ENCODE results near the gene DCP1B. TPM values are rescaled to one million over a fixed set of nuclear protein-coding genes. Genes with fewer than 3 reads are reported as not detected.
A peak's percentile ranks its signal among the peaks of the same experiment; 100 is the strongest.

DCP1B gene
- total RNA-seq, 1 donor from 2014 or later: 3.7 TPM

DNA sequence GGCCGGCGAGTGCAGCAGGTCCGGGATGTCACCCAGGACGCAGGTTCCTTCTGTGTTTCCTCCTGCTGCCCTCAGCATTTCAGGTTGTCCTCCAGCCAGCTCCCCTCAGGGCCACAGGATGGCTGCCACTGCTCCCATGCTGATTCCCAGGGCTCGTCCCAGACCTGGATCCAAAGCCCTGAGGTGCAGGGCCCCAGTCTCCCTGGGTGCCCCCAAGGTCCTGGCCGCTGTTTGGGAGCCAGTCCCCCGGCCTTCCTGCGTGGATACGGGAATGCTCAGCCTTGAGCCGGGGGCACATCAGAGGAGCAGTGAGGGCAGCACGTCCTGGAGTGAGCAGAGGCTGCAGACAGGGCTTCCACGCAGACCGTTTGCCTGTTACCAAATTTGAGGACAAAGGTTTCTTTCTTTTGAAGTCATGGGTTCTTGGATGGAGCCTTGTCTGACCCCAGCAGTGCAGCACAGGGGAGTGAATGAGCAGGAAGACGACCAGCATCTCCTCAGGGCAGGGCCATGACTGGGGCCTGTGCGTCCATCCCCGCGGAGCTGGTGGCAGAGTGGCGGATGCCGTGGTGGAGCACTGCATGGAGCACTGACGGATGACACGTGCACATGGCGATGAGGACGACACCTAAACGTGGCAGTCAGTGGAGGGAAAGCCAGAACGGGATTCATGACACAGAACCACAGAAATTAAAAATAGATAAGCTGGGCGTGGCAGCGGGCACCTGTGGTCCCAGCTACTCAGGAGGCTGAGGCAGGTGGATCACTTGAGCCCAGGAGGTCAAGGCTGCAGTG, 73.3 kb downstream of the DCP1B start:
- Histone ChIP-seq H3K9me3 (ENCODE audit: control insufficient read depth in 3 of 3, low read length in 3 of 3) (no peaks in the 10 kb centered on the region), H3K36me3 (ENCODE audit: control insufficient read depth in 3 of 3, insufficient read depth in 3 of 3, low read length in 3 of 3) (no peaks in the 10 kb centered on the region), H3K4me1 (ENCODE audit: control insufficient read depth in 3 of 3, insufficient read depth in 3 of 3, low read length in 3 of 3) (peaks cover 29 to 63% (median 45%) of the 10 kb centered on the region in 3 donors), H3K4me3 (ENCODE audit: low read length in 3 of 3) (no peak overlapping the region), H3K27ac (ENCODE audit: low read depth, low read length) (no peak overlapping the region), H3K9ac (ENCODE audit: low read depth in 1 of 3, low read length in 3 of 3) (no peak overlapping the region), H3K27me3 (ENCODE audit: control insufficient read depth in 3 of 3, insufficient read depth in 3 of 3, low read length in 3 of 3) (peaks cover 0 to 12% (median 5%) of the 10 kb centered on the region in 3 donors)

DNA sequence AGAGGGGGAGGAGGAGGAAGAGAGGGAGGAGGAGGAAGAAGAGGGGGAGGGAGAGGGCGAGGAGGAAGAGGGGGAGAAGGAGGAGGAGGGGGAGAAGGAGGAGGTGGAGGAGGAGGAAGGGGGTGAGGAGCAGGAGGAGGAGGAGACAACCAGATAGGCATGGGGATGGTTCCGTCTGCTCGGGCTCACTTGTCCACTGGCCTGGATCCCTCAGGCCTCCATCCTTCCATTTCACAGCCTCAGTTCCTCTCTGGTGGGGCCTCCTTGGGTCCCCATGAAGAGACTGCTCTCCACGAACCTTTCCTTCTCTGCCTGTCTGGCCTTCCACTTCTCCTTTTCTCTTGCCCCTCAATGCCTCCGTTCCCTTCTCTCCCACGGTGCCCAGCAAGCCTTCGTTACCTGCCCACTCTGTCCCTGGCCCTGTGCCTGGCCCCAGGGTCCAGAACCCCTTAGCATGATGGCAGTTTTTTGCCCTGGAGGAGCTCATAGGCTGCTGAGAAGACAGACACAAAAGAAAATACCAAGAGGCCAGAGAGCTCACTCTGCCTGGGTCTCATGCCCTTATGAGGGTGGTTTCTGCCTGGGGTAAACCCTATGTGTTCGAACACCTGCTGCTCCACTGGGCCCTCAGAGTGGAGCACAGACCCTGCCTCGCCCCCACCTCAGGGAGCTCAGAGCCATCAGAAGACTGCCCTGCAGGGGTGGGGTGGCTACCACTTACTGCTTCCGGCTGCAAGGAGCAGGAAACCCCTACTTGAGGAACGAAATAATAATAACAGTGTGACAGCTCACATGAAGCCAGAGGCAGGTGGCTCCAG, 74.1 kb downstream of the DCP1B start:
- H3K9ac ChIP-seq (ENCODE audit: low read depth in 1 of 3, low read length in 3 of 3): no peak overlapping the region
- H3K36me3 ChIP-seq (ENCODE audit: control insufficient read depth in 3 of 3, insufficient read depth in 3 of 3, low read length in 3 of 3): no peaks in the 10 kb centered on the region
- H3K9me3 ChIP-seq (ENCODE audit: control insufficient read depth in 3 of 3, low read length in 3 of 3): no peaks in the 10 kb centered on the region
- no peak overlapping the region for H3K4me3 ChIP-seq (ENCODE audit: low read length in 3 of 3)
- H3K27me3 ChIP-seq (ENCODE audit: control insufficient read depth in 3 of 3, insufficient read depth in 3 of 3, low read length in 3 of 3): peaks cover 2 to 15% (median 5%) of the 10 kb centered on the region in 3 donors
- peaks cover 34 to 63% (median 47%) of the 10 kb centered on the region in 3 donors for H3K4me1 ChIP-seq (ENCODE audit: control insufficient read depth in 3 of 3, insufficient read depth in 3 of 3, low read length in 3 of 3)
- no peak overlapping the region for H3K27ac ChIP-seq (ENCODE audit: low read depth, low read length)

- no peaks in the 10 kb centered on the region for H3K9me3 ChIP-seq (ENCODE audit: control insufficient read depth in 3 of 3, low read length in 3 of 3)
- peaks cover 41 to 65% (median 53%) of the 10 kb centered on the region in 3 donors for H3K4me1 ChIP-seq (ENCODE audit: control insufficient read depth in 3 of 3, insufficient read depth in 3 of 3, low read length in 3 of 3)
- H3K27me3 ChIP-seq (ENCODE audit: control insufficient read depth in 3 of 3, insufficient read depth in 3 of 3, low read length in 3 of 3): peaks cover 2 to 16% (median 5%) of the 10 kb centered on the region in 3 donors
- no peak overlapping the region for H3K9ac ChIP-seq (ENCODE audit: low read depth in 1 of 3, low read length in 3 of 3)
- no peaks in the 10 kb centered on the region for H3K36me3 ChIP-seq (ENCODE audit: control insufficient read depth in 3 of 3, insufficient read depth in 3 of 3, low read length in 3 of 3)
- H3K27ac ChIP-seq (ENCODE audit: low read depth, low read length): no peak overlapping the region
- no peak overlapping the region for H3K4me3 ChIP-seq (ENCODE audit: low read length in 3 of 3)
Observed at GRCh38 chr12:1929241-1929984, 74.8 kb downstream of the DCP1B start.

GRCh38 chr12:1928439-1929121, 75.7 kb downstream of the DCP1B start:
- Histone ChIP-seq H3K9ac (ENCODE audit: low read depth in 1 of 3, low read length in 3 of 3) (no peak overlapping the region), H3K27me3 (ENCODE audit: control insufficient read depth in 3 of 3, insufficient read depth in 3 of 3, low read length in 3 of 3) (peaks cover 2 to 16% (median 5%) of the 10 kb centered on the region in 3 donors), H3K4me1 (ENCODE audit: control insufficient read depth in 3 of 3, insufficient read depth in 3 of 3, low read length in 3 of 3) (peaks cover 38 to 62% (median 52%) of the 10 kb centered on the region in 3 donors), H3K27ac (ENCODE audit: low read depth, low read length) (no peak overlapping the region), H3K4me3 (ENCODE audit: low read length in 3 of 3) (no peak overlapping the region), H3K9me3 (ENCODE audit: control insufficient read depth in 3 of 3, low read length in 3 of 3) (no peaks in the 10 kb centered on the region), H3K36me3 (ENCODE audit: control insufficient read depth in 3 of 3, insufficient read depth in 3 of 3, low read length in 3 of 3) (no peaks in the 10 kb centered on the region)

DNA sequence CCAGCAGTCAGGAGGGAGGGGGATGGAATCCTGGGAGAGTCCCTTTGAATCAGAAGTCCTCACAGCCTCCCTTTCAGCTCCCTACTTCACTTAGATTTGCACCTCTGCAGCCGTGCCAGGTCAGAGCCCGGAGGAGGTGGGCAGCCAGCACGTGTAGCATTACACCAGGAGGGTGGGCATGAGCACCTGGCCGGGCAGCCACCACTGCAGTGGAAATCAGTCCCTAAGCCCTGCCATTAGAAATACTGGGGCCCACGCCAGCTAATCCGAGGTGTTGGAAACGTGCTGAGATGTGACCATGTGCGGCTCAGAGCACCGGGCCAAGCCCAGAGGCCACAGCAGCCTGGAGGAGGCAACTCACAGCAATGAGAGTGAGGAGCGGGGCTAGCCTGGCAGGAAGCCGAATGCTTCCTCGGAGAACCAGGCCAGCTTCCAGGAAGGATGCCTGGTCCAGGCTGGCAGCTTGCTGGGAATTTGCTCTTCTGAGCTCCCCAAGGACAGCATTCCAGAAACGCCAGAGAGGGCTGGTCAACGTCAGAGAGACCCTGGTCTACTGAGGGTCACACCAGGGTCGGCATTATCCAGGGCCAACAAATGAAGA, 76.4 kb downstream of the DCP1B start:
- Histone ChIP-seq H3K36me3 (ENCODE audit: control insufficient read depth in 3 of 3, insufficient read depth in 3 of 3, low read length in 3 of 3) (no peaks in the 10 kb centered on the region), H3K9ac (ENCODE audit: low read depth in 1 of 3, low read length in 3 of 3) (no peak overlapping the region), H3K4me3 (ENCODE audit: low read length in 3 of 3) (no peak overlapping the region), H3K27ac (ENCODE audit: low read depth, low read length) (no peak overlapping the region), H3K27me3 (ENCODE audit: control insufficient read depth in 3 of 3, insufficient read depth in 3 of 3, low read length in 3 of 3) (peaks cover 5 to 18% (median 5%) of the 10 kb centered on the region in 3 donors), H3K4me1 (ENCODE audit: control insufficient read depth in 3 of 3, insufficient read depth in 3 of 3, low read length in 3 of 3) (peaks cover 32 to 58% (median 45%) of the 10 kb centered on the region in 3 donors), H3K9me3 (ENCODE audit: control insufficient read depth in 3 of 3, low read length in 3 of 3) (no peaks in the 10 kb centered on the region)

DNA sequence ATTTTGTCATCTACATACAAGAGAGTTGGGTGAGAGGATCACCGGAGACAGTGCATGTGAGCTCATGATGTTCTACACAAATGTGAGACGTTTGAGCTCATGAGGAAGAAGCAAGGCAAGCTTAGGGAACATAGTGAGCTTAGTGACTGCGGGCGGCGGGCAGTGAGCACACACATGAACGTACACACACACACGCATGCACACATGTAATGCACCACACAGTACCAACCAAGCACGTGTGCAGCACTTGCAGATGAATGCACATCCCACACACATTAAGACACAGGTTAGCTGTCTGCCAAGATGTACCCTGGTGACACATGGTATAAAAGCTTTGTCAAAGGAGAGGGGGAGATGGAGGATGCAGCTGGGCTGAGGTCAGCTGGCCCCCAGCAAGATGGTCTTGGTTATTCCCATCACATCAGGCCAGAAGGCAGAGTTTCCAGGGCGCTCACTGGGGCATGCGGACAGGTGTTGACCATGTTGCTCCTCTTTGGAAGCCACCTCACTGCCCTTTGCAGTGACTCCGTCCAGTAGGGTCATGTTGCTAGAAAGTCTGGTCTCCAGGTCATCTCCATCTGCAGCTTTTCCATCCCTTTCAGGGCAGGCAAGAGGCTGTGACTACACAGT, 77.1 kb downstream of the DCP1B start:
- no peaks in the 10 kb centered on the region for H3K36me3 ChIP-seq (ENCODE audit: control insufficient read depth in 3 of 3, insufficient read depth in 3 of 3, low read length in 3 of 3)
- no peak overlapping the region for H3K4me3 ChIP-seq (ENCODE audit: low read length in 3 of 3)
- no peak overlapping the region for H3K9ac ChIP-seq (ENCODE audit: low read depth in 1 of 3, low read length in 3 of 3)
- peaks cover 5 to 24% (median 7%) of the 10 kb centered on the region in 3 donors for H3K27me3 ChIP-seq (ENCODE audit: control insufficient read depth in 3 of 3, insufficient read depth in 3 of 3, low read length in 3 of 3)
- no peak overlapping the region for H3K27ac ChIP-seq (ENCODE audit: low read depth, low read length)
- no peaks in the 10 kb centered on the region for H3K9me3 ChIP-seq (ENCODE audit: control insufficient read depth in 3 of 3, low read length in 3 of 3)
- peaks cover 25 to 52% (median 38%) of the 10 kb centered on the region in 3 donors for H3K4me1 ChIP-seq (ENCODE audit: control insufficient read depth in 3 of 3, insufficient read depth in 3 of 3, low read length in 3 of 3)

GRCh38 chr12:1926251-1926657, 78.0 kb downstream of the DCP1B start:
- no peaks in the 10 kb centered on the region for H3K36me3 ChIP-seq (ENCODE audit: control insufficient read depth in 3 of 3, insufficient read depth in 3 of 3, low read length in 3 of 3)
- peaks cover 5 to 24% (median 7%) of the 10 kb centered on the region in 3 donors for H3K27me3 ChIP-seq (ENCODE audit: control insufficient read depth in 3 of 3, insufficient read depth in 3 of 3, low read length in 3 of 3)
- H3K4me3 ChIP-seq (ENCODE audit: low read length in 3 of 3): no peak overlapping the region
- no peaks in the 10 kb centered on the region for H3K9me3 ChIP-seq (ENCODE audit: control insufficient read depth in 3 of 3, low read length in 3 of 3)
- peak overlapping the region in 1 of 3 donors; percentile 40 for H3K9ac ChIP-seq (ENCODE audit: low read depth in 1 of 3, low read length in 3 of 3)
- H3K27ac ChIP-seq (ENCODE audit: low read depth, low read length): no peak overlapping the region
- peaks cover 25 to 47% (median 36%) of the 10 kb centered on the region in 3 donors for H3K4me1 ChIP-seq (ENCODE audit: control insufficient read depth in 3 of 3, insufficient read depth in 3 of 3, low read length in 3 of 3)

DNA sequence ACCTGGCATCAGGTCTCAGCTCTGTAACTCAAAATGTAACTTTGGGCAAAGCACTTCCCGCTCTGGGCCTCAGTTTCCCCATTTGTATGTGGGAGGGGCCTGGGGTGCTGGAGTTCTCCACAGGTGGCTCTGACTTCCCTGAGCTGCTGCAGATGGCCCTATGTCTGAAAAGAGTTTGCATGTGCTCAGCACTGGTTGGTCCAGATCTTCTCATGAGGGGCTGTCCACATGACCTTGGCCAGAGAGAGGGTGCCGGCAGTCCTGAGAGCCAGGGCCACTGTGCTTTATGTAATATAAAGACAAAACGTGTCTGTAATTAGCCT, 78.6 kb downstream of the DCP1B start:
- peak overlapping the region in 1 of 3 donors; percentile 40 for H3K9ac ChIP-seq (ENCODE audit: low read depth in 1 of 3, low read length in 3 of 3)
- H3K9me3 ChIP-seq (ENCODE audit: control insufficient read depth in 3 of 3, low read length in 3 of 3): no peaks in the 10 kb centered on the region
- no peak overlapping the region for H3K4me3 ChIP-seq (ENCODE audit: low read length in 3 of 3)
- H3K4me1 ChIP-seq (ENCODE audit: control insufficient read depth in 3 of 3, insufficient read depth in 3 of 3, low read length in 3 of 3): peaks cover 25 to 47% (median 36%) of the 10 kb centered on the region in 3 donors
- no peaks in the 10 kb centered on the region for H3K36me3 ChIP-seq (ENCODE audit: control insufficient read depth in 3 of 3, insufficient read depth in 3 of 3, low read length in 3 of 3)
- peaks cover 5 to 24% (median 7%) of the 10 kb centered on the region in 3 donors for H3K27me3 ChIP-seq (ENCODE audit: control insufficient read depth in 3 of 3, insufficient read depth in 3 of 3, low read length in 3 of 3)
- H3K27ac ChIP-seq (ENCODE audit: low read depth, low read length): no peak overlapping the region

All from skeletal muscle tissue (tissue), 4 donors.